Stimulated activated CD4-positive, alpha-beta T cell treated with anti-CD3 and anti-CD28 coated beads, Interleukin-4, amount 100 ng/mL, for 24 hours (primary cell): ENCODE measurements around the gene DLEC1.

Experiments
- DNase-seq: peaks from one replicate; pipeline ENCODE4 v3.0.0-alpha.2; 2020

The DLEC1 gene

GRCh38 chr3:38088126-38089078, 49.4 kb downstream of the DLEC1 start:
- no peak for DNase-seq

DNA sequence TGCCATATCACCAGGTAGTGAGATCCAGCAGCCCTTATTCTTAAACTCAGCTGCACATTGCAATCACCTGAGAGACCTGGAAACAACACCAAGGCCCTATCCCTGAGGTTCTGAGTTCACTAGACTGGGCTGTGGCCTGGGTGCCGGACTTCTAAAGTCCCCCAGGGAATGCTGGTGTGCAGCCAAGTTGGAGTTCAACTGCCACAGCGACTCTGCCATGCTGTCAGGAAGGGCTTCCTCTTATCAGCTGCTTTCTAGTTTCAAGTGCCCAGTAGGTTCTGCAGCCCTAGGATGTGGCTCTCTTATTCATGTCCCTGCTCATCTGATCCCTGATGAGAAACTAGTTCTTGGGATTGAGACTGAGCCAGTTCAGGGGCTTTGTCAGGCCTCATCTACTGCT, 50.2 kb downstream of the DLEC1 start:
- no peak for DNase-seq

GRCh38 chr3:38090453-38090852, 51.4 kb downstream of the DLEC1 start:
- DNase-seq: no peak

DNA sequence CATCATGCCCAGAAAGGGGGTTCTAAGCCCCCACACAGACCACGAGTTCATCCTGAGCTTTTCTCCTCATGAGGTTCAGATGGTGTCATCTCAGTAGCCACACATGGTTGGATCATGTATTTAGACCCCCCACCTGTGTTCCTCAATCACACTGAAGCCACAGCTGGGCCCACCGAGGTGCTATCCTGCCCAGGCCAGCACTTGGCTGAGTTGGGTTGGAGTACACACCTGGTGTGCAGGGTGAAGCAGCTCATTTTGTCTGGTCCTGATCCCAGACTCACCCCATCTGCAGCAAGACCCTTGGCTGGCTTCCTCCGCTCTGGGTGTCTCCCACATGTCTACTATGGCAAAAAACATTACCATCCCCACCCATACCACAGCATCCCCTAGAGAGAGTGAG, 56.0 kb downstream of the DLEC1 start:
- DNase-seq: no peak

GRCh38 chr3:38095669-38096483, 56.9 kb downstream of the DLEC1 start:
- no peak for DNase-seq

DNA sequence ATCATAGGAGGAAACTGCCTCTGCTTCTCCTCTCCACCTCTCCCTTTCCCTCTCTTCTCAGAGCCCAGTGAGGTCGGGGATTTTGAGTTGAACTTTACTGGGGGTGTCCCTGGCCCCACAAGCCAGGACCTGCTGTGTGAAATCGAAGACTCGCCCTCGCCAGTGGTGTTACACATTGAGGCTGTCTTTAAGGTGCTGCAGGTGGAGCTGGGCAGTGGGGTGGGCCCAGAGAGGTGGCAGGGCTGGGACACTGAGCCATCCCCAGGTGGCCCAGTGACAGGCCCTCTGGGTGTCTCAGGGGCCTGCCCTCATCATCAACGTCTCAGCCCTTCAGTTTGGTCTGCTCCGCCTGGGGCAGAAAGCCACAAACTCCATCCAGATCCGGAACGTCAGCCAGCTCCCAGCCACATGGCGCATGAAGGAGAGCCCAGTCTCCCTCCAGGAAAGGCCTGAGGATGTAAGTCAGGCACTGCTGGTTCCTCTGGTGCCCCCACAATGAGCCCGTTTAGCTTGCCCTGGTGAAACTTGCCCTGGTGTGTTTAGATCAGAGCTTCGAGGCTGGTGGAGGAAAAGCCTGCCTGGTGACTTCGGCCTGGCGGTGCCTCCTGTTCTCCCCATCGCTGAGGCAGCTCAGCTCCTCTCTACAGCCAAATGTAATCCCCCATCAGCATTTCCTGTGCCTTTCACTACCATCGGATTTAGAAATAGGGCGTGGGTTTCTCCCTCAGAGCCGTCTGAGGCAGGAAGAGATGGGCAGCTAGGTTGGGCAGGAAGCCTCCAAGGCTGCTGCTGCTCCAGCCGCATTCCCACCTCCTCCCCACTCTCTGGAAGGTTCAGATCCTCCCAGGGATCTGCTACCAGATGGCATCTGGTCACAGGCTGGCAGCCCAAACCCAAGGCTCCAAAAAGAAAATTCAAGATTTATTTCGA, 58.7 kb downstream of the DLEC1 start:
- DNase-seq: no peak

DNA sequence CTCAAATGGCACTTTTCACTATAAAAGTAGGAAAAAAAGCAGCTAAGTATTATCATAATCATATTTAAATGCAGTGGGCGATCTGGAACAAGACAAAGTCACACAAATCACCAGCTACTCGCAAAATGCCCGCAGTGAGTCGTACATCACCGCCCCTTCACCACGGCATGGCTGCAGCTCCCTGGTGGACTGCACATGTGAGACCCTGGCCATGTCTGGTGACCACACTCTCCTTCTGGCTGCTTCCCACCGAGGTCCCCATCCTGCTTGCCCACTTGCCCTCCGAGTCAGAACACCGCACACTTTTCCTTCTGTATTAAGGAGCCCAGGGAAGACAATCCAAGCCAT, 59.3 kb downstream of the DLEC1 start:
- no peak for DNase-seq

DNA sequence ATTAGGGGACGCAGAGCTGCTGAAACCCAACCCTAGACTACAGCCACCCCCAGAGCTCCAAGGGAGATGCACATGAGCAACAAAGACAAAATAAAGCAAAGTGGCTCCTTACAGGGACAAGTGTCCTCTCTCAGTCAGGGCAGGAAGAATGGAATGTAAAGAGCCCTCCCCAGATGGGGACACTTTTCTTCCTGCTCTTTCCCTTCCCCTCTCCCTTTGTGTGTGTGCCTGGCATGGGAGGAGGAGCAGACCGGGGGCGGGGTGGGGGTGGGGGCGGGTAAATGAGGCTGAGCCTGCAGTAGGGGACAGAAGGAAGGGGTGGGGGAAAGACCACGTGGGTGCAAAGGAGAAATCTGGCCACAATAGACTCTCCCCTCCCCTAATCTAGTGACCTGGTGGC, 60.5 kb downstream of the DLEC1 start:
- no peak for DNase-seq

DNA sequence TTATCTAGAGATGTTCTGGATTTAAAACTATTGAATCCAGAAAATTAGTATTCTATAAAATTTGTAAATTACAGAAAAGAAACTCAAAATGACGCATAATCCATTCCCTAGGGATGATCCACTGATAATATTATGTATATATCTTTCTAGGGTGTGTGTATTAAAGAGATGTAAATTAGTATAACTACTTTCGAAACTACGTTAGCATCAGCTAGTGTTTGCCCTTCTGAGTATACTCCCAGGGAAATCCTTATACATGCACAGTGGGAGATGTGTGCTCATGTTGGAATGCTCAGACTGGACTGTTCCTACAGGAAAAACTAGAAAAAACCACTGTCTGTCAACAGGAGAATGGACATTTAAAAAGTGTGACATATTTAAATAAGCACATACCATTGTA, 61.5 kb downstream of the DLEC1 start:
- no peak for DNase-seq

GRCh38 chr3:38101811-38102443, 62.9 kb downstream of the DLEC1 start:
- DNase-seq: no peak

GRCh38 chr3:38102444-38102814, 63.4 kb downstream of the DLEC1 start:
- no peak for DNase-seq

DNA sequence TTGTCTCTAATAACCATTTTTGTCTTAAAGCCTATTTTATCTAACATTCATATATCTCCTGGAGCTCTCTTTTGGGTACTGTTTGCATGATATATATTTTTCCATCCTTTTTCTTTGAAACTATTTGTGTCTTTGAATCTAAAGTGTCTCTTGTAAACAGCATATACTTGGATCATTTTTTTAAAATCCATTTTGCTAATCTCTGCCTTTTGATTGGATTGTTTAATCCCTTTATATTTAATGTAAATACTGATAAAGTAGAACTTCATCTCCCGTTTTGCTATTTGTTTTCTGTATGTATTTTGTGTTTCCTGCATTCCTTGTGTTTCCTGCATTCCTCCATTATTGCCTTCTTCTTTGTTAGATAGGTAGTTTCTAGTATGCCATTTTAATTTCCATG, 66.5 kb downstream of the DLEC1 start:
- DNase-seq: no peak

- no peak for DNase-seq
Observed at GRCh38 chr3:38107911-38108648, 69.1 kb downstream of the DLEC1 start.

- no peak for DNase-seq
Observed at GRCh38 chr3:38108649-38109579, 69.9 kb downstream of the DLEC1 start.

DNA sequence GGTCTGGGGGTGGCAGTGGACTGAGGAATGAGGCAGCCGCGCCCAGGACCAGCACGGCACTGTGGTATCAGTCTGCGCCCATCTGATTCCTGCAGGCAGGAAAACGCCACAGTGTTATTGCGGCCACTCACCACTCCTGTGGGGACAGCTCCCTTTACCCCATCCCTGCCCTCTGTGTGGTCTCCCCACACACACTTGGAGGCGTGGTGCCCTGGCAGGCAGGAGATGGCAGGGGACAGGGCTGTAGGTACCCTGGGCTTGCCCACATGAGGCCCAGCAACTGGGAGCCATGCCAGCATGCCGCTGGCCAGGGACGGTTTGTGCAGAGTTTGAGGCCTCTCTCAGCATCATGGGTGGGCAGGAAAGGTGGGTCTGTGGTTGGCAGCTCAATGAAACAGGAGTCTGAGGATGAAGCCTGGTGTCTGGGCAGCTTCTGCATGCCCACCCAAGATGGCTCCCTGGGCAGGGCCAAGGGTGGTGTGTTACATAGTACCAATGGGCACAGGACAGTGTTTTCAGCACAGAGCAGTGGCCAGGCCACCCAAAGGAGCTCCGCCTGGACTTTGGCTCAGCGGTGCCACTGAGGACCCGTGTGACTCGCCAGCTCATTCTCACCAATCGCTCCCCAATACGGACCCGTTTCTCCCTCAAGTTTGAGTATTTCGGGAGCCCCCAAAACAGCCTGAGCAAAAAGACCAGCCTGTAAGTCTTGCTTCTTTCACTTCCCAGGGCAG, 70.7 kb downstream of the DLEC1 start:
- DNase-seq: no peak

DNA sequence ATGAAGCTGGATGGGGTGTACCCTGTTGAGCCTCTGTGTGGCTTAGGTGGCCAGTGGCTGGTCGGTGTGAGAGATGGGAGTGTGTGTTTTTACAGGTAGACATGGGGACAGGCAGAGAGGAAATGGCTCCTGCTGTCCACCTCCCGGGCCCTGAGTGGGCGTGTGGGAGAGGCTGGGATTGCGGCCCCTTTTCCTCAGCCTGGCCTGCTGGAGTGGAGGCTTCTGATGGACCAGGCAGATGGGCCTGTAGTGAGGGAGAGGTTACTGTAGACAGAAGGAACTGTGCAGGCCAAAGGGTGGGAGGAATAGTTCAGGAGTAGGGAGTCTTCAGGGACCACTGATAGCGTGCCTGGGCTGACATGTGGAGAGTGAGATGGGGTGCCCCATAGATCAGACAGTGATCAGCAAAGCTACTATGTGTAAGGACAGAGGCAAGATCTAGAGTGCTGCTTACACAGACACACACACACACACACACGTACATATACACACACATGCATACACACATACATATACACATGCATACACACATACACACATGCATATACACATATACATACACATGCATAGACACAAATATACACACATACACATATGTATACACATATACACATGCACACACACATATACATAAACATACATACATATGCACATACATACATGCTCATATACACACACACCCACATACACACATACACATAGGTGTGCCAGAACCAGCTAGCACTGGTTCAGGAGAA, 71.5 kb downstream of the DLEC1 start:
- no peak for DNase-seq

- DNase-seq: no peak
Observed at GRCh38 chr3:38111201-38111600, 72.2 kb downstream of the DLEC1 start.

DNA sequence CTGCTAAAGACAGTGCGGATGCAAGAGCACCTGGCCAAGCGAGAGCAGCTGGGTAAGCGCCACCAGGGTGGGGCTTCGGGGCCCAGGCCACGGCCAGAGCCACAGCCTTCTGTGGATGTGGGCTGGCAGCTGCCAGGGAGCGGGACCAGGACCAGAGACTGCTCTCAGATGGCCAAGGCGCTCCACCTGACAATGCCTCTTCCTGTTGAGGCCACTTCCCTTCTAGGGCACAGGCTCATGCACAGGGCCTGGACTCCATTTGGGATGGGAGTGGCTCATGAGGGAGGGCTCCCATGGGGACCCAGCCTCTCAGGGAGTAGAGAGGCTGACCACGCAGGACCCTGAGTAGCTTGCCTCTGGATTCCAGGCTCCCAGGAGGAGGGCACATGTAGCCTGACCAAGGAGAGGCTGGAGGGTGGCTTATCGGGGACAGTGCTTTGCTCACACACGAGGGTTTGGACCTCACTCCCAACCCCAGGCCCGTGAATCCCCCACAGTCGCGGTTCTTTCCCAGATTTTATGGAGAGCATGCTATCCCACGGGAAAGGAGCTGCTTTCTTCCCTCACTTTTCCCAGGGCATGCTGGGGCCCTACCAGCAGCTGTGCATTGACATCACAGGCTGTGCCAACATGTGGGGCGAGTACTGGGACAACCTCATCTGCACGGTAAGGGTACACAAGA, 72.8 kb downstream of the DLEC1 start:
- DNase-seq: no peak

- no peak for DNase-seq
Observed at GRCh38 chr3:38112378-38112761, 73.4 kb downstream of the DLEC1 start.
